GM18867 (cell line): ENCODE results near the gene HS1BP3.

Source experiments
- ATAC-seq: cut with Tn5 transposase; IDR thresholded peaks from one replicate; pipeline ENCODE4 v1.9.1; 2021; ENCODE audit warnings: mild to moderate bottlenecking, moderate library complexity; ENCODE audit not compliant: unreplicated experiment

Gene HS1BP3

GRCh38 chr2:20647211-20647610, 3.7 kb downstream of the HS1BP3 start:
- ATAC-seq: no peak

GRCh38 chr2:20646446-20646845, 4.5 kb downstream of the HS1BP3 start:
- ATAC-seq: no peak

GRCh38 chr2:20645761-20646160, 5.1 kb downstream of the HS1BP3 start:
- ATAC-seq: no peak

GRCh38 chr2:20645301-20645701, 5.6 kb downstream of the HS1BP3 start:
- ATAC-seq: no peak

- no peak for ATAC-seq
Observed at GRCh38 chr2:20643826-20644225, 7.1 kb downstream of the HS1BP3 start.

- ATAC-seq: no peak
Observed at GRCh38 chr2:20643060-20643459, 7.8 kb downstream of the HS1BP3 start.

GRCh38 chr2:20642055-20642971, 8.6 kb downstream of the HS1BP3 start:
- ATAC-seq: peak; percentile 95

GRCh38 chr2:20641123-20641985, 9.5 kb downstream of the HS1BP3 start:
- ATAC-seq: no peak

GRCh38 chr2:20640411-20641122, 10.3 kb downstream of the HS1BP3 start:
- no peak for ATAC-seq

- no peak for ATAC-seq
Observed at GRCh38 chr2:20638646-20639430, 12.1 kb downstream of the HS1BP3 start.

GRCh38 chr2:20638014-20638413, 12.9 kb downstream of the HS1BP3 start:
- ATAC-seq: no peak

- no peak for ATAC-seq
Observed at GRCh38 chr2:20637147-20637546, 13.8 kb downstream of the HS1BP3 start.

GRCh38 chr2:20635675-20636584, 15.0 kb downstream of the HS1BP3 start:
- peak; percentile 74 for ATAC-seq

- no peak for ATAC-seq
Observed at GRCh38 chr2:20635113-20635510, 15.8 kb downstream of the HS1BP3 start.

GRCh38 chr2:20634507-20635112, 16.3 kb downstream of the HS1BP3 start:
- ATAC-seq: no peak

- ATAC-seq: no peak
Observed at GRCh38 chr2:20633794-20634506, 16.9 kb downstream of the HS1BP3 start.

- no peak for ATAC-seq
Observed at GRCh38 chr2:20633001-20633400, 17.9 kb downstream of the HS1BP3 start.

- ATAC-seq: no peak
Observed at GRCh38 chr2:20632446-20632990, 18.4 kb downstream of the HS1BP3 start.
